Measurements from ENCODE around the gene KLHL22. TPM values are rescaled to one million over a fixed set of nuclear protein-coding genes. Genes with fewer than 3 reads are reported as not detected.
"Not testable (repeated sequence)": the region's sequence is repeated elsewhere in the genome, so short reads cannot be mapped to it uniquely, and the experiment has no call there.

Gene KLHL22
- total and polyA plus RNA-seq, 9 donors, result 31.3 to 39.9 (median 35.7) TPM

- no peak for DNase-seq
- Histone ChIP-seq H3K27ac (ENCODE audit: low read length) (no peak overlapping the region), H3K9me3 (replicated peaks; ENCODE audit: control insufficient read depth, low read depth, low read length) (no peaks in the 10 kb centered on the region), H3K4me3 (ENCODE audit: low read length) (no peak overlapping the region), H3K27me3 (ENCODE audit: control insufficient read depth, insufficient read depth, low read length) (no peaks in the 10 kb centered on the region), H3K36me3 (ENCODE audit: control insufficient read depth, insufficient read depth, low read length) (peaks cover 24% of the 10 kb centered on the region), H3K4me1 (ENCODE audit: control insufficient read depth, insufficient read depth, low read length) (peaks cover 10% of the 10 kb centered on the region)
- 87% methylated on average over 3 of the region's 6 CpGs for WGBS (ENCODE audit: insufficient coverage)
Observed at GRCh38 chr22:20514658-20515406, 19.2 kb upstream of the KLHL22 start.

GRCh38 chr22:20511578-20512229, 16.1 kb upstream of the KLHL22 start:
- Histone ChIP-seq H3K4me3 (ENCODE audit: low read length) (no peak overlapping the region), H3K4me1 (ENCODE audit: control insufficient read depth, insufficient read depth, low read length) (peaks cover 28% of the 10 kb centered on the region), H3K9me3 (replicated peaks; ENCODE audit: control insufficient read depth, low read depth, low read length) (no peaks in the 10 kb centered on the region), H3K27ac (ENCODE audit: low read length) (no peak overlapping the region), H3K27me3 (ENCODE audit: control insufficient read depth, insufficient read depth, low read length) (no peaks in the 10 kb centered on the region), H3K36me3 (ENCODE audit: control insufficient read depth, insufficient read depth, low read length) (peaks cover 12% of the 10 kb centered on the region)
- 73% methylated on average over 3 of the region's 4 CpGs for WGBS (ENCODE audit: insufficient coverage)
- DNase-seq, result no peak

- Histone ChIP-seq H3K27me3 (ENCODE audit: control insufficient read depth, insufficient read depth, low read length) (no peaks in the 10 kb centered on the region), H3K36me3 (ENCODE audit: control insufficient read depth, insufficient read depth, low read length) (peaks cover 12% of the 10 kb centered on the region), H3K9me3 (replicated peaks; ENCODE audit: control insufficient read depth, low read depth, low read length) (no peaks in the 10 kb centered on the region), H3K4me3 (ENCODE audit: low read length) (no peak overlapping the region), H3K27ac (ENCODE audit: low read length) (no peak overlapping the region), H3K4me1 (ENCODE audit: control insufficient read depth, insufficient read depth, low read length) (peaks cover 29% of the 10 kb centered on the region)
- DNase-seq, result no peak
- WGBS (ENCODE audit: insufficient coverage), result no CpG with 5 or more reads among the region's 10 CpGs
Observed at GRCh38 chr22:20510811-20511577, 15.4 kb upstream of the KLHL22 start.

- peak; percentile 85 for DNase-seq
- H3K36me3 ChIP-seq (ENCODE audit: control insufficient read depth, insufficient read depth, low read length), result peaks cover 8% of the 10 kb centered on the region
- H3K9me3 ChIP-seq (replicated peaks; ENCODE audit: control insufficient read depth, low read depth, low read length), result no peaks in the 10 kb centered on the region
- peaks cover 29% of the 10 kb centered on the region for H3K4me1 ChIP-seq (ENCODE audit: control insufficient read depth, insufficient read depth, low read length)
- peak overlapping the region; percentile 95 for H3K4me3 ChIP-seq (ENCODE audit: low read length)
- no peaks in the 10 kb centered on the region for H3K27me3 ChIP-seq (ENCODE audit: control insufficient read depth, insufficient read depth, low read length)
- 35% methylated on average over 5 of the region's 7 CpGs for WGBS (ENCODE audit: insufficient coverage)
- peak overlapping the region; percentile 97 for H3K27ac ChIP-seq (ENCODE audit: low read length)
Observed at GRCh38 chr22:20509344-20510047, 13.9 kb upstream of the KLHL22 start.

GRCh38 chr22:20508815-20509271, 13.2 kb upstream of the KLHL22 start:
- 43% methylated on average over 10 of the region's 10 CpGs for WGBS (ENCODE audit: insufficient coverage)
- no peak for DNase-seq
- peaks cover 29% of the 10 kb centered on the region for H3K4me1 ChIP-seq (ENCODE audit: control insufficient read depth, insufficient read depth, low read length)
- peaks cover 6% of the 10 kb centered on the region for H3K36me3 ChIP-seq (ENCODE audit: control insufficient read depth, insufficient read depth, low read length)
- H3K27me3 ChIP-seq (ENCODE audit: control insufficient read depth, insufficient read depth, low read length), result no peaks in the 10 kb centered on the region
- no peaks in the 10 kb centered on the region for H3K9me3 ChIP-seq (replicated peaks; ENCODE audit: control insufficient read depth, low read depth, low read length)
- peak overlapping the region; percentile 97 for H3K27ac ChIP-seq (ENCODE audit: low read length)
- H3K4me3 ChIP-seq (ENCODE audit: low read length), result peak overlapping the region; percentile 95

- not testable (repeated sequence) for H3K9me3 ChIP-seq (replicated peaks; ENCODE audit: control insufficient read depth, low read depth, low read length); H3K27me3 ChIP-seq (ENCODE audit: control insufficient read depth, insufficient read depth, low read length); DNase-seq; H3K36me3 ChIP-seq (ENCODE audit: control insufficient read depth, insufficient read depth, low read length)
- WGBS (ENCODE audit: insufficient coverage), result 4% methylated on average over 19 of the region's 21 CpGs
- H3K4me1 ChIP-seq (ENCODE audit: control insufficient read depth, insufficient read depth, low read length), result peaks cover 29% of the 10 kb centered on the region
- peak overlapping the region; percentile 97 for H3K27ac ChIP-seq (ENCODE audit: low read length)
- peak overlapping the region; percentile 95 for H3K4me3 ChIP-seq (ENCODE audit: low read length)
Observed at GRCh38 chr22:20508067-20508755, 12.6 kb upstream of the KLHL22 start.

GRCh38 chr22:20507253-20508066, 11.9 kb upstream of the KLHL22 start, which contains the start of gene MED15:
Gene MED15, plus strand, starts transcription at chr22:20507610. Its CDS starts 69 bp downstream, at chr22:20507679.
- H3K4me3 ChIP-seq (ENCODE audit: low read length), result peak within 1 kb of the TSS; percentile 95
- WGBS (ENCODE audit: insufficient coverage), result under 1% methylated on average over 55 of the region's 58 CpGs
- peaks cover 6% of the 10 kb centered on the region for H3K36me3 ChIP-seq (ENCODE audit: control insufficient read depth, insufficient read depth, low read length)
- peaks cover 29% of the 10 kb centered on the region for H3K4me1 ChIP-seq (ENCODE audit: control insufficient read depth, insufficient read depth, low read length)
- no peaks in the 10 kb centered on the region for H3K27me3 ChIP-seq (ENCODE audit: control insufficient read depth, insufficient read depth, low read length)
- DNase-seq, result peak; percentile 95
- H3K9me3 ChIP-seq (replicated peaks; ENCODE audit: control insufficient read depth, low read depth, low read length), result no peaks in the 10 kb centered on the region
- peak within 1 kb of the TSS; percentile 97 for H3K27ac ChIP-seq (ENCODE audit: low read length)

GRCh38 chr22:20506543-20507252, 11.1 kb upstream of the KLHL22 start:
- Histone ChIP-seq H3K9me3 (replicated peaks; ENCODE audit: control insufficient read depth, low read depth, low read length) (no peaks in the 10 kb centered on the region), H3K27me3 (ENCODE audit: control insufficient read depth, insufficient read depth, low read length) (no peaks in the 10 kb centered on the region), H3K27ac (ENCODE audit: low read length) (peak overlapping the region; percentile 97), H3K4me3 (ENCODE audit: low read length) (peak overlapping the region; percentile 95), H3K36me3 (ENCODE audit: control insufficient read depth, insufficient read depth, low read length) (peaks cover 6% of the 10 kb centered on the region), H3K4me1 (ENCODE audit: control insufficient read depth, insufficient read depth, low read length) (peaks cover 29% of the 10 kb centered on the region)
- DNase-seq, result no peak
- WGBS (ENCODE audit: insufficient coverage), result 54% methylated on average over 7 of the region's 13 CpGs
